ENCODE results near the gene NKAIN4.
"Not testable (repeated sequence)": the region's sequence is repeated elsewhere in the genome, so short reads cannot be mapped to it uniquely, and the experiment has no call there.

The NKAIN4 gene

DNA sequence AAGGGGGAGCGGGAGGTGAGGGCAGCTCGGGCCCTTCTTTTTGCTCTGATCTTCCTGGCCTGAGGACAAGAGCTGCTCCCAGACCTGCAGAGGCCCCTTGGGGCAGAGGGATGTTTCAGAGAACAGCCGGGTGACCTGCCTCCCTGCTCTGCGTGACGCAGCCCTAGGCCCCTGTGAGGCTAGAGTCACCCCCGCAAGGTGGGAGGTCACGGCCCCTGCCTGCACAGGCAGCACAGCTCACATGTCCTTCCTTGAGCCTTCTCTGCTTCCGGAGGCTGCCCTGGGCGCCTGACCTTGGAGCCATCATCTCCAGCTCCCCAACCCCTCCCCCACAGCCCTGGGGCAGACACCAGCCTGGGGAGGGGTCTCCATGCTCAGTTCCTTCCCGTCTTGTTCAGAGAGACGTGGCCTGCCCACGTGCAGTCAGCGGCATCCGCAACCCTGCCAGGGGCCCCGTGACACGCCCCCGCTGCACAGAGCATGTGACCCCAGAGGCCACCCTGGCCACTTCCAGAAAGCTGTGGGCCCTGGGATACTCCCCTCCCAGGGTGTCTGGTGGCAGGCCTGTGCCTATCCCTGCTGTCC, 18.8 kb downstream of the NKAIN4 start, which contains the start of gene BIRC7:
BIRC7 (plus strand) TSS at position 507 of the 585 bp plus-strand sequence. CDS start 192 bp downstream, outside the sequence.
- DNase-seq (ENCODE audit: low read depth) = no peak

- DNase-seq (ENCODE audit: low read depth) = no peak
Observed at GRCh38 chr20:63234693-63235398, 19.4 kb downstream of the NKAIN4 start.

DNA sequence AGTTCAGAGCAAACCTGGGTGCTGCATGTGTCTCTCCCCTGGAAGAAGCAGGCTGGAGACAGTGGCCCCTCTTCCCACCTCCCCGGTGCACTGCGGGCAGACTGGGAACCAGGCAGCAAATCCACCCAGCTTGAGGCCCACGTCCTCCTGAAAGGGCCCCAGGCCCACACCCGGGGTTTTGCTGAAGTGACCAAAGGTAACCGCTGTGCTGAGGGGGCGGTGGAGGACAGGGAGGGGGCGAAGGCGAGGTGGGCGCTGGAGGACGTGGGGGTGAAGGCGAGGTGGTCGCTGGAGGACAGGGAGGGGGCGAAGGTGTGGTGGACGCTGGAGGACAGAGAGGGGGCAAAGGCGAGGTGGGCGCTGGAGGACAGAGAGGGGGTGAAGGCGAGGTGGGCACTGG, 20.3 kb downstream of the NKAIN4 start:
- DNase-seq (ENCODE audit: low read depth) = no peak

DNA sequence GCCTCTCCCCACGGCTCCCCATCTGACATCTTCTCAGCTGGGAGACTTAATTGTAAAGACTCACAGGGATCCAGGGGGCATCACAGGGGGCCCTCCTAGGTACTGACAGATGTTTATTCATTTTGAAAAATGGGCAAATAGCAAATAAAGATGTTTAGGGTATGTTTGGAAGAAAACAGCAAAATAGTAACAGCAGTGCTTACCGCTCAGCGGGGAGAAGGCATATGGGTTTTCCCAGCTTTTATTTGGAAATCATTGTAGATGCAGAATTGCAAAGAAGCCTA, 21.3 kb downstream of the NKAIN4 start:
- DNase-seq (ENCODE audit: low read depth) = no peak

DNA sequence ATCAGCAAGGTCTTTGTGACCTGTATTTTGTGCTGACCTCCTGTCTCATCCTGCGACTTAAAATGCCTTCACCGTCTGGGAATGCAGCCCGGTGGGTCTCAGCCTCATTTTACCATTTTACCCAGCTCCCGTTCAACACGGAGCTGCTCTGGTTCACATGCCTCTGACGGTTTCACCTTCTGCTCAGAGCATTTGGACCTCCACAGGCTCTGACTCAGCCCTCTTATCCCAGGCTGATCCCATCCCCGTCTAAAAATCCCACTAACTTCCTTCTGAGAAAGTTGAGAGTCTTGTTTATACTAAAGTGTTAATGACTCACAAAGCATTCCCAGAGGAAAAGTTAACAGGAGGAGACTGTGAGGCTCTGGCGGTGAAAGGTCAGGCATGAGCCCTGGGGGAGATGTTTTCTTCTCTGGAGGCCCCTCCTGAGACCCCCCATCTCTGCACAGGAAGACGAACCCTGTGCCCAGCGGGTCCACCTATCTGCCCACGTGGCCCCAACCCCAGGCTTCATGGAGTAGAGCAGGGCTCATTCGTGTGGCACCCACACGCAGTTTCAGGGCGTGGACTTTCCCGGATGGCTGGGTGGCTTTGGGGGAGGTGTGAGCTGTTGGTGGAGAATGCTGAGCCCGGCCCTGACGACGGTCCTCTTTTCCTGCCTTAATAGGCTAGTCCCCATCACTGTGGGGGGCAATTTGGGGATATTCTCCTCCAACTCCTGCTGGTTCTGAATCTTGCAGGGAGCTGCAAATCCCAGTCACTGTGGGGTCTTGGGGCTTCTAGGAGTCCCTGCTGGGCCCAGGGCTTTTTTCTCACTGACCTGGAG, 21.8 kb downstream of the NKAIN4 start:
- DNase-seq (ENCODE audit: low read depth) = no peak

DNA sequence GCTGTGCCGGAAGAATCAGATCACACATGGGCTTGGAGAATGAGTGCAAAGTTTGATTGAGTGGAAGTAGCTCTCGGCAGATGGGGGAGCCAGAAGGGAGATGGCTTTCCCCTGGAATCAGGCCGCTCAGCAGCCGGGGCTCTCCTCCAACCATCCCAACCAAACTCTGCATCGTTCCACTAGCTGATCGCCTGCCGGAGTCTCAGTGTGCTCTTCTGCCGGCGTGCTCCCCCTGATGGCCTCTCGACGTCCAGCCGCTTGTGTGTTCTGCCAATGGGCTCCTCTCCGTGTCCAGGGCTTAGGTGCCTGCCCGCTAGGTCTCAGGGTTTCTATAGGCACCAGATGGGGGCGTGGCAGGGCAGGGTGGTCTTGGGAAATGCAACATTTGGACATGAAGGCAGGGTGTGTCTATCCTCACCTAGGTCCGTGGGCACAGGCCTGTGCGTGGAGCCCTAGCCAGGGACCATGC, 23.4 kb downstream of the NKAIN4 start:
- no peak for DNase-seq (ENCODE audit: low read depth)

- DNase-seq (ENCODE audit: low read depth) = no peak
Observed at GRCh38 chr20:63228806-63229205, 25.5 kb downstream of the NKAIN4 start.

- DNase-seq (ENCODE audit: low read depth) = no peak
Observed at GRCh38 chr20:63227260-63227659, 27.0 kb downstream of the NKAIN4 start.

GRCh38 chr20:63226042-63226943, 28.0 kb downstream of the NKAIN4 start:
- no peak for DNase-seq (ENCODE audit: low read depth)

- no peak for DNase-seq (ENCODE audit: low read depth)
Observed at GRCh38 chr20:63225082-63225454, 29.2 kb downstream of the NKAIN4 start.

DNA sequence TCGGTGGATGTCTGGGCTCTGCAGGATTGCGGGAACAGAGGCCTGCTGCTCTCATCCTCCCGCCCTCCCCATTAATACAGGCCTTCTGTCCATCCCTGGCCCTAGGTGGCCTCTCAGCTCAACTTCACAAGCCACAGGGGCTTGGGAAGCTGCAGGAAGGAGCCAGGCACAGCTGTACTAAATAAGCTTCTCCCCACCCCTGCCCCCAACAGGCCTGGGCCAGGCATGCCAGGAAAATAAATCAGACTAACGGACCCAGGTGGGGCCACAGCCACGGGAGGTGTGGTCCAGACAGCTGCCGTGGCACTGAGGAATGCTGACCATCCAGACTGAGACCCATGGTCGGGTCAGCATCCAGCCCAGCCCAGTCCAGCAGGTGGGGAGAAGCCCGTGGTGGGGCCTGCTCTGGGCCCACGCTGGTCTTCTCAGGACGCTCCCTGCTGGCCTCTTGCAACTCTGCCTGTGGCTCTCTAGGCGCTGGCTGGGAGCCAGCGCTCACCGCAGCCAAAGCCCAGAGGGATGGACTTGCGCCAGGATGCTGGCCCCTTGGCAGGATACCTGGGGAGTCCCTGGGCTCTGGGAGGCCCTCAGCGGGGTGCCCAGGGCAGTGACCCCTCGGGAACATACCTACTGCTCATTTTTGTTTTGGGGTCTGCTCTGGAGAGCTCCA, 29.7 kb downstream of the NKAIN4 start:
- no peak for DNase-seq (ENCODE audit: low read depth)

DNA sequence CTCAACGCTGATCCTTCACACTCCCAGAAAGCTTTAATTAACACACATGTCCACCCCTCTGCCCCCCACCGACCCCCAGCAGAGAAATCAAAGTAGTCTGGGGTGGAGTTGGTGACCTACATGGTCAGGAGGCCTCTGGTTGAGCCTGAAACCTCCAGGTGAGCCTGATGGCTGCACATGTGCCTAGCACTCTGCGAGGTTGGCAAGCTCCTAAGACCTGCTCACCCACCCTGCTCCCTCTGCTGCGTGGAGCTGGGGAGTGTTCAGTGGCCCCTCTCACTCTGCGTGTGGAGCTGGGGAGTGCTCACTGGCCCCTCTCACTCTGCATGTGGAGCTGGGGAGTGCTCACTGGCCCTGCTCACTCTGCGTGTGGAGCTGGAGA, 30.4 kb downstream of the NKAIN4 start:
- DNase-seq (ENCODE audit: low read depth) = no peak

GRCh38 chr20:63223121-63223825, 31.0 kb downstream of the NKAIN4 start:
- peak; percentile 23 for DNase-seq (ENCODE audit: low read depth)

DNA sequence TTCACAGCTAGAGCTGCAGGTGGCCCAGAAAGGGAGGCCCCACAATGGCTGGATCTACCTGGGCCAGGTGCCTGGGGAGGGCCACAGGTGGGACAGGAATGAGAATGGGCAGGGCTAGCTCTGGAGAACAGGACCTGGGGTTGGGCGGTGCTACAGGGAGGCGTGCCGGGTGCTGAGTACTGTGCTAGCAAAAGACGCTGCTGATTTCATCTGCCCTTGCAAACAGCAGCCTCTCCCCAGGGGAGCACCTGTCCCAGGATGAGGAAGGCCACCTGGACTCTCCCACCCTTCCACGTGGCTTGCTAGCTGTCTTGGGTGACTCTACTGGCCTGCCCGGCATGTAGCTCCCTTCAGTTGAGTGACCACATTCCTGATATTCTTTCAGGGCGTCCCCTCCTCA, 31.7 kb downstream of the NKAIN4 start:
- DNase-seq (ENCODE audit: low read depth) = no peak

GRCh38 chr20:63221400-63222053, 32.7 kb downstream of the NKAIN4 start:
- DNase-seq (ENCODE audit: low read depth) = not testable (repeated sequence)

DNA sequence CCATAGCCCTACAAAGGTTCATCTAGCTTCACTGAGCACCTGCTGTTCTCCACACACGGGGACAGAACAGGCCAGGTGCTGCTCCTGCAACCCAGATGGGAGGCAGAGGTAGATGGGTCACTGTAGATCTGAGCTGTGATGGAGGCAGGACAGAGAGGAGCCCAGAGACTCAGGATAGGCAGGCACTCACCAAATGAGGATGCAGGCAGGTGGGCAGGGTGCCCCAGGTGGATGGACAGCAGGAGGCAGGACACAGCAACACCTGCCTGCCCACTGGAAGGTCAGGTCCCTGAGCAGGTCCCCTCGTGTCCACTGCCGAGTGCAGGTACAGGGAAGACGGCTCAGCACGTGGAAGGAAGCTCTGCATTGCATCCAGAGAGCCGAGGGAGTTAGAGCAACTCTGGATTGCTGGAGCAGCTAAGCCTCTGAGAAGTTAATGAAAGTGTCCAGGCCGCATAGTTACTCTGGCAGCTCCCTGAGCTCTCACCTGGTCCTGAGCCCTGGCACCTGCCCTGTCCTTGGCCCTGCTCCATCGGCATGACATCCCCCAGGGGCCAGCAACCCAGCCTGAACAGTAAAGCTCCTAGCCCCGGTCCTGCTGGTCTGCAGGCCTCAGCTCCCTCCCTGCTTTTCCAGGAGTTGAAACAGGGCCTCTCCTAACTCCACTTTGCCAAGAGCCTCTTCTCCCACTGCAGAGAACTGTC, 33.4 kb downstream of the NKAIN4 start:
- no peak for DNase-seq (ENCODE audit: low read depth)

- DNase-seq (ENCODE audit: low read depth) = no peak
Observed at GRCh38 chr20:63219866-63220521, 34.3 kb downstream of the NKAIN4 start.

DNA sequence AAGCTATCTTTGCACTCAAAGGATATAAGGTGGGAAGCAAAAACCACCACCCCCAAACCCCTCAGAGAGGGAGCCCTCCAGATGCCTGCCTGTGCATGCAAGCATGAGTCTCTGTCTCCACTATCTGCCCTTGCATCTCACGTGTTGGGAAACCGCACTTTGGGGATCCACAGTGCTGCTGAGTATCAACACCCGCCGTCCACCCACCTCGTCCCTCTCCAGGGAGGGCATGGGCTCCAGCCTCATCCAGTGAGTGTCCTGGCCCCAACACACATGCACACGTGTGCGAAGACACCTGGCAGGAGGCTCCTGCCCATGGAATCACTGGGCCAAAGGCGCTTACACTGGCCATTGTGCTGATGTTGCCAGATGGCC, 34.8 kb downstream of the NKAIN4 start:
- DNase-seq (ENCODE audit: low read depth) = no peak

Data from activated gamma-delta T cell treated with anti-CD3 and anti-CD28 coated beads, Interleukin-2, amount 50 U/mL, for 16 hours (primary cell).